Dendritic cell treated with granulocyte-macrophage colony-stimulating factor and Interleukin-4, amounts not matched to agents 40 ng/mL and 50 ng/mL, for 4 days (primary cell): Measurements from ENCODE around the gene GPR139.

Experiments
- H3K27ac Mint-ChIP-seq: one replicate; pipeline ENCODE4 v1.8.0; 2022; ENCODE audit warnings: mild to moderate bottlenecking, mixed read lengths
- H3K27me3 Mint-ChIP-seq: one replicate; pipeline ENCODE4 v1.8.0; 2022; ENCODE audit warnings: mild to moderate bottlenecking, mixed read lengths
- H3K36me3 Mint-ChIP-seq: one replicate; pipeline ENCODE4 v1.8.0; 2022; ENCODE audit warnings: low read depth, mixed read lengths
- H3K4me1 Mint-ChIP-seq: one replicate; pipeline ENCODE4 v1.8.0; 2022; ENCODE audit warnings: low read depth, mixed read lengths
- H3K4me3 Mint-ChIP-seq: one replicate; pipeline ENCODE4 v1.8.0; 2022; ENCODE audit warnings: mild to moderate bottlenecking, moderate library complexity, mixed read lengths
- H3K9me3 Mint-ChIP-seq: one replicate; pipeline ENCODE4 v1.8.0; 2022; ENCODE audit warnings: mixed read lengths
- intact Hi-C: fragments of 100-400 bp; cut with micrococcal nuclease; formaldehyde crosslinking; loops from one replicate; pipeline ENCODE4 v1.15.0; 2022

The GPR139 gene

GRCh38 chr16:20073203-20074098 is at the start of gene GPR139:
TSS of gene GPR139 (minus strand) at chr16:20073890. CDS start at chr16:20073616, 274 bp downstream.
- no peak within 1 kb of the TSS for H3K4me3 Mint-ChIP-seq

GRCh38 chr16:20122011-20122410 is 48.3 kb upstream of the GPR139 start:
- peaks cover 27% of the 10 kb centered on the region for H3K9me3 Mint-ChIP-seq
- no peak overlapping the region for H3K4me3 Mint-ChIP-seq
- H3K27me3 Mint-ChIP-seq, result no peaks in the 10 kb centered on the region
- intact Hi-C loops, result no loop called here
- no peaks in the 10 kb centered on the region for H3K36me3 Mint-ChIP-seq
- H3K27ac Mint-ChIP-seq, result no peak overlapping the region
- H3K4me1 Mint-ChIP-seq, result no peaks in the 10 kb centered on the region

More at GRCh38 chr16:20073203-20074098, at the start of gene GPR139:
- no peak within 1 kb of the TSS for H3K27ac Mint-ChIP-seq
- H3K27me3 Mint-ChIP-seq, result peaks cover 39% of the 10 kb centered on the region
- no peaks in the 10 kb centered on the region for H3K36me3 Mint-ChIP-seq
- intact Hi-C loops, result no loop called here
- no peaks in the 10 kb centered on the region for H3K9me3 Mint-ChIP-seq
- no peaks in the 10 kb centered on the region for H3K4me1 Mint-ChIP-seq

- H3K27ac Mint-ChIP-seq, result no peak overlapping the region
- H3K36me3 Mint-ChIP-seq, result no peaks in the 10 kb centered on the region
- intact Hi-C loops, result no loop called here
- no peaks in the 10 kb centered on the region for H3K9me3 Mint-ChIP-seq
- H3K27me3 Mint-ChIP-seq, result no peaks in the 10 kb centered on the region
- no peaks in the 10 kb centered on the region for H3K4me1 Mint-ChIP-seq
- H3K4me3 Mint-ChIP-seq, result no peak overlapping the region
Measured at GRCh38 chr16:20114356-20114755, 40.7 kb upstream of the GPR139 start.

GRCh38 chr16:20111143-20111542 is 37.5 kb upstream of the GPR139 start:
- H3K27me3 Mint-ChIP-seq, result no peaks in the 10 kb centered on the region
- intact Hi-C loops, result no loop called here
- no peak overlapping the region for H3K27ac Mint-ChIP-seq
- H3K9me3 Mint-ChIP-seq, result no peaks in the 10 kb centered on the region
- H3K36me3 Mint-ChIP-seq, result no peaks in the 10 kb centered on the region
- H3K4me1 Mint-ChIP-seq, result no peaks in the 10 kb centered on the region
- H3K4me3 Mint-ChIP-seq, result no peak overlapping the region

GRCh38 chr16:20107083-20107482 is 33.4 kb upstream of the GPR139 start:
- Mint-ChIP-seq H3K4me3 (no peak overlapping the region), H3K4me1 (no peaks in the 10 kb centered on the region), H3K27ac (no peak overlapping the region), H3K36me3 (no peaks in the 10 kb centered on the region), H3K9me3 (no peaks in the 10 kb centered on the region), H3K27me3 (peaks cover 1% of the 10 kb centered on the region)
- intact Hi-C loops, result no loop called here

GRCh38 chr16:20104563-20105183 is 31.0 kb upstream of the GPR139 start:
- no peaks in the 10 kb centered on the region for H3K9me3 Mint-ChIP-seq
- intact Hi-C loops, result no loop called here
- H3K36me3 Mint-ChIP-seq, result no peaks in the 10 kb centered on the region
- H3K4me3 Mint-ChIP-seq, result no peak overlapping the region
- H3K27me3 Mint-ChIP-seq, result peaks cover 1% of the 10 kb centered on the region
- no peak overlapping the region for H3K27ac Mint-ChIP-seq
- no peaks in the 10 kb centered on the region for H3K4me1 Mint-ChIP-seq

GRCh38 chr16:20102521-20102920 is 28.8 kb upstream of the GPR139 start:
- intact Hi-C loops, result no loop called here
- Mint-ChIP-seq H3K36me3 (no peaks in the 10 kb centered on the region), H3K4me3 (no peak overlapping the region), H3K27ac (no peak overlapping the region), H3K4me1 (no peaks in the 10 kb centered on the region), H3K27me3 (peaks cover 1% of the 10 kb centered on the region), H3K9me3 (no peaks in the 10 kb centered on the region)

- H3K4me1 Mint-ChIP-seq, result no peaks in the 10 kb centered on the region
- intact Hi-C loops, result no loop called here
- H3K9me3 Mint-ChIP-seq, result no peaks in the 10 kb centered on the region
Measured at GRCh38 chr16:20102021-20102420, 28.3 kb upstream of the GPR139 start.

GRCh38 chr16:20099375-20099774 is 25.7 kb upstream of the GPR139 start:
- Mint-ChIP-seq H3K4me1 (no peaks in the 10 kb centered on the region), H3K36me3 (no peaks in the 10 kb centered on the region), H3K27me3 (peaks cover 1% of the 10 kb centered on the region), H3K9me3 (no peaks in the 10 kb centered on the region), H3K4me3 (no peak overlapping the region), H3K27ac (no peak overlapping the region)
- intact Hi-C loops, result no loop called here

More at GRCh38 chr16:20102021-20102420, 28.3 kb upstream of the GPR139 start:
- Mint-ChIP-seq H3K27me3 (peaks cover 1% of the 10 kb centered on the region), H3K4me3 (no peak overlapping the region), H3K27ac (no peak overlapping the region), H3K36me3 (no peaks in the 10 kb centered on the region)

GRCh38 chr16:20094157-20094556 is 20.5 kb upstream of the GPR139 start:
- H3K36me3 Mint-ChIP-seq, result no peaks in the 10 kb centered on the region

GRCh38 chr16:20089246-20089965 is 15.7 kb upstream of the GPR139 start:
- Mint-ChIP-seq H3K4me3 (no peak overlapping the region), H3K27ac (no peak overlapping the region), H3K4me1 (no peaks in the 10 kb centered on the region), H3K27me3 (peaks cover 2% of the 10 kb centered on the region), H3K9me3 (no peaks in the 10 kb centered on the region), H3K36me3 (no peaks in the 10 kb centered on the region)
- intact Hi-C loops, result no loop called here

More at GRCh38 chr16:20094157-20094556, 20.5 kb upstream of the GPR139 start:
- intact Hi-C loops, result no loop called here
- H3K4me1 Mint-ChIP-seq, result no peaks in the 10 kb centered on the region
- no peak overlapping the region for H3K27ac Mint-ChIP-seq
- peaks cover 2% of the 10 kb centered on the region for H3K27me3 Mint-ChIP-seq
- H3K4me3 Mint-ChIP-seq, result no peak overlapping the region
- H3K9me3 Mint-ChIP-seq, result no peaks in the 10 kb centered on the region

- Mint-ChIP-seq H3K4me1 (no peaks in the 10 kb centered on the region), H3K27ac (no peak overlapping the region), H3K9me3 (no peaks in the 10 kb centered on the region), H3K27me3 (no peaks in the 10 kb centered on the region), H3K4me3 (no peak overlapping the region), H3K36me3 (no peaks in the 10 kb centered on the region)
- intact Hi-C loops, result no loop called here
Measured at GRCh38 chr16:20084624-20085226, 11.0 kb upstream of the GPR139 start.

- Mint-ChIP-seq H3K9me3 (no peaks in the 10 kb centered on the region), H3K4me3 (no peak overlapping the region), H3K27me3 (peaks cover 20% of the 10 kb centered on the region), H3K4me1 (no peaks in the 10 kb centered on the region), H3K27ac (no peak overlapping the region), H3K36me3 (no peaks in the 10 kb centered on the region)
- intact Hi-C loops, result no loop called here
Measured at GRCh38 chr16:20079106-20079505, 5.4 kb upstream of the GPR139 start.

GRCh38 chr16:20075243-20075642 is 1.6 kb upstream of the GPR139 start:
- intact Hi-C loops, result no loop called here
- Mint-ChIP-seq H3K27ac (no peak overlapping the region), H3K9me3 (no peaks in the 10 kb centered on the region), H3K27me3 (peaks cover 39% of the 10 kb centered on the region), H3K36me3 (no peaks in the 10 kb centered on the region), H3K4me3 (no peak overlapping the region), H3K4me1 (no peaks in the 10 kb centered on the region)
